GM10266 (cell line): ENCODE data around the gene KIAA1671.

Experiments
- DNase-seq: peaks from one replicate; pipeline ENCODE4 v3.0.0; 2012; ENCODE audit errors: extremely low spot score
- TF ChIP-seq, protein P1 (sequence below): IDR thresholded peaks from 2 replicates; pipeline ENCODE4 v1.5.1; 2012; ENCODE audit warnings: mild to moderate bottlenecking, low read depth; ENCODE audit not compliant: control insufficient read depth, insufficient read depth; ENCODE audit errors: missing control alignments

The KIAA1671 gene

GRCh38 chr22:25051983-25052710 is 99.6 kb downstream of the KIAA1671 start:
- DNase-seq: no peak
- TF ChIP-seq, protein P1, sequence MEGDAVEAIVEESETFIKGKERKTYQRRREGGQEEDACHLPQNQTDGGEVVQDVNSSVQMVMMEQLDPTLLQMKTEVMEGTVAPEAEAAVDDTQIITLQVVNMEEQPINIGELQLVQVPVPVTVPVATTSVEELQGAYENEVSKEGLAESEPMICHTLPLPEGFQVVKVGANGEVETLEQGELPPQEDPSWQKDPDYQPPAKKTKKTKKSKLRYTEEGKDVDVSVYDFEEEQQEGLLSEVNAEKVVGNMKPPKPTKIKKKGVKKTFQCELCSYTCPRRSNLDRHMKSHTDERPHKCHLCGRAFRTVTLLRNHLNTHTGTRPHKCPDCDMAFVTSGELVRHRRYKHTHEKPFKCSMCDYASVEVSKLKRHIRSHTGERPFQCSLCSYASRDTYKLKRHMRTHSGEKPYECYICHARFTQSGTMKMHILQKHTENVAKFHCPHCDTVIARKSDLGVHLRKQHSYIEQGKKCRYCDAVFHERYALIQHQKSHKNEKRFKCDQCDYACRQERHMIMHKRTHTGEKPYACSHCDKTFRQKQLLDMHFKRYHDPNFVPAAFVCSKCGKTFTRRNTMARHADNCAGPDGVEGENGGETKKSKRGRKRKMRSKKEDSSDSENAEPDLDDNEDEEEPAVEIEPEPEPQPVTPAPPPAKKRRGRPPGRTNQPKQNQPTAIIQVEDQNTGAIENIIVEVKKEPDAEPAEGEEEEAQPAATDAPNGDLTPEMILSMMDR: no peak

- DNase-seq: no peak
- TF ChIP-seq, protein P1: no peak
These were observed 100.8 kb downstream of the KIAA1671 start for GRCh38 chr22:25053153-25053805.

- no peak for DNase-seq
- TF ChIP-seq, protein P1: no peak
These were observed 102.5 kb downstream of the KIAA1671 start for GRCh38 chr22:25054943-25055511.

DNA sequence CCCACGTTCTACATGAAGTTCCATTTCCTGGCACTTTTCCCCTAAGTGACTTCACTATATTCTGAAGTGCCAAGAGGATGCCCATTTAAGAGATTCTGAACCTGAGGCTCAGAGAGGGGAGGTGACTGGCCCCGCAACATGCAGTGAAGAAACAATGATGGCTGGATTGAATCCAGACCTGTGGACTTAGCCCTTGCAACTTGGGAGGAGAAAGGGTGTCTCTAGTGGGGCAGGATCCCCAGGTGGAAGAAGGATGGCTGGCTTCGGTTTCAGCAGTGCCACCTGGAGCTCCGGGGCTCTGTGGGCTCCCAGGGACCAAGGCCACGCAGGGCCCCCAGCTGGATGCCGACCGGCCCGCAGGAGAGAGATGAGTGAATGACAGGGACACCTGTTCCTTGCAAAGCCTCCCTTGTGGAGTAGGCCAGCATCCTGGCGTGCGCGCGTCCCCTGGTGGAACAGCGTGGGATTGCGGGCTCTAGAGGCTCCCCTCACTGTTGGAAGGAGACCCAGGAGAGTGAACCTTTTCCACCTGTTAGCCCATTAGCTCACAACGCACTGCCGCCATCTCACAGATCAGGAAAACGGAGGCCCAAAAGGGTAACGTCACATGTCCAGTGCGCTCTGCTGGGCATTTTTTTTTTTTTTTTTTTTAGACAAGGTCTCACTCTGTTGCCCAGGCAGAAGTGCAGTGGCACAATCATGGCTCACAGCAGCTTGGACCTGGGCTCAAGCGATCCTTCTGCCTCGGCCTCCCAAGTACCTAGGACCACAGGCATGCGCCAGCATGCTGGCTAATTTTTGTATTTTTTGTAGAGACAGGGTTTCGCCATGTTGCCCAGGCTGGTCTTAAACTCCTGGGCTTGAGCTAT is 104.7 kb downstream of the KIAA1671 start:
- peak; percentile 65 for DNase-seq
- TF ChIP-seq, protein P1: peak; percentile 85

DNA sequence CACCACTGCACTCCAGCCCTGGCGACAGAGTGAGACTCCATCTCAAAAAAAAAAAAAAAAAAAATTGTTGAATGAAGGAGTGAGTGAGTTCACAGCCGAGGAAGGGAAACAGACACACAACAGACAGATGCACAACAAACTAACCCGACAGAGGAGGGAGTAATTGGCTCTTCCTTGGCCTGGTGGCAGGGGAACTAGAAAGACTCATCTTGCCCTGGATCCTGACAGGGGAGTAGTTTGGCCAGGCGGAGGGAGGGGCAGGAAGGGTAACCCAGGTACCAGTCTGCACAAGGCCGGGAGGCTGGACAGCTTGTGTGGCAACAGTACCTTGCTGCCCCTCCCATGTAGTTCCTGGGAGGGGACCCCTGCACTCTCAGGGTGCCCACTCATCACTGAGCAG is 106.9 kb downstream of the KIAA1671 start:
- DNase-seq: no peak
- TF ChIP-seq, protein P1: no peak

GRCh38 chr22:25060522-25061071 is 108.1 kb downstream of the KIAA1671 start:
- no peak for DNase-seq

More at GRCh38 chr22:25060522-25061071, 108.1 kb downstream of the KIAA1671 start:
- TF ChIP-seq, protein P1: no peak
